ENCODE results near the gene PRKCE. TPM values are rescaled to one million over a fixed set of nuclear protein-coding genes. Genes with fewer than 3 reads are reported as not detected.

Gene PRKCE
- total RNA-seq, 1 donor, result 12.5 TPM

DNA sequence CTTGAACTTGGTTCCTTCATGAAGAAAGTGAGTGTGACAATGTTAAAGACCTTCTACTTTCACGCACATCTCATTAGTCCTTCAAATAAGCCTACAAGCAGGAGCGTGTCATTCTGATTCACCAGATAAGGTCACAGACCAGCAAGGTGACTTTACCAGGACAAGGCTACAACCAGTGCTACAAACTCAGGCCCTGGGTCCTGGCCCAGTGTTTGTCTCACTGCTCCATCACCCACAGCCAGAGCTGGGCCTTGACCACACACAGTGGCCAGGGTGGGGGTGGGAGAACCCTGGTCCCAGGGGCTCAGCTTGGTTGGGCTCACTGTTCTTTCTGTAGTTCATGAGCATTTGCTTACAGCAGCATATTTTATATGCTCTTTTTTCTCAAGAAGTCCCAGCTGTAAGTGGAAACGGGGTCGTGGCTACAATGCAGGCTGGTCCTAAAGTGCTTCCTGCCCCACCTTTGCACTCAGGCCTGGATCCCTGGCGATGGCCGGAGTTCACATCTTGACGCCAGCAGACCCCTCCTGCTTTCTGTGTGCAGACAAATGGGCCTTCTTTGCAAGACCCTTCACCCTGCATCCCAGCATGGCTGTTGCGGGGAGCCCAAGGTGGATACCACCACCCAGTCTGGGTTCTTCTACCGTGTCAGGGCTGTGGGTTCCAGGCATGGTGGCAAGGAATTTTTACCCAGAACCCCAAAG lies 492.1 kb downstream of the PRKCE start:
- no peak for TF ChIP-seq CTCF (IDR thresholded peaks at IDR 0.05; ENCODE audit: insufficient read depth, low read length)
- DNase-seq (ENCODE audit: low read depth), result no peak
- H3K4me3 ChIP-seq (ENCODE audit: low read depth, low read length), result no peak overlapping the region

DNA sequence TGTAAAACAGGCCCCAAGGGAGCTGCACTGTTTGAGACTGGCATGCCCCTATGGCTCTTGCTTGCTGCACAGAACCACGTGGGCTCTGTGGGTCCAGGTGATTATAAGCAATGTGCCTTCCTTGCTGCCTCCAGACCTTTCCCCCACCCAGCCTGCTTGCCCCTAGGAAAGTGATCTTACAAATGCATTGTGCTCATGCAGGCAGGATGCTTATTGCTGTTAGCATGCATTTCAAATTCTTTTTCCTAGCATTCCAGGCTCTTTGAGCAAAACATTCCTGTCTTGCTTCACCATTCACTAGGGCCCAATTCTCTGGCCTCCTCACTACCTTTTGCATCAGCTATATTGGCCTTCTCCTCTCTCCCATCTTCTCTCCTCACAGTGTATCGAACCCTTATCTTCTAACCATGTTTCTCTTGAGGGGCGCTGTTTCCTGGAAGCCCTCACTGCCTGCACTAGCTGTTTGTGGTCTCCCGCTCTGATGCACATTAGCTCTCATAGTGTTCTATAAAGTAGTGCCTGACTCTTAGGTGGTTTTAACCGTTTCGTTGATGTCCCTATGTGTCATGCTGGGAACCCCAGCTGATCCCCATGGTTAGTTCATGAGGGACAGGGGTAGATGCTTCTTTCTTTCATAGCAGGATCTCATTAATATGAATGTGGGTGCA lies 492.8 kb downstream of the PRKCE start:
- H3K4me3 ChIP-seq (ENCODE audit: low read depth, low read length), result no peak overlapping the region
- no peak for DNase-seq (ENCODE audit: low read depth)
- no peak for TF ChIP-seq CTCF (IDR thresholded peaks at IDR 0.05; ENCODE audit: insufficient read depth, low read length)

GRCh38 chr2:46145017-46145416 lies 493.5 kb downstream of the PRKCE start:
- H3K4me3 ChIP-seq (ENCODE audit: low read depth, low read length), result no peak overlapping the region
- TF ChIP-seq CTCF (IDR thresholded peaks at IDR 0.05; ENCODE audit: insufficient read depth, low read length), result no peak
- no peak for DNase-seq (ENCODE audit: low read depth)

GRCh38 chr2:46145840-46146239 lies 494.4 kb downstream of the PRKCE start:
- DNase-seq (ENCODE audit: low read depth), result no peak
- no peak for TF ChIP-seq CTCF (IDR thresholded peaks at IDR 0.05; ENCODE audit: insufficient read depth, low read length)

GRCh38 chr2:46146866-46147502 lies 495.5 kb downstream of the PRKCE start:
- DNase-seq (ENCODE audit: low read depth), result no peak
- TF ChIP-seq CTCF (IDR thresholded peaks at IDR 0.05; ENCODE audit: insufficient read depth, low read length), result no peak

More at GRCh38 chr2:46145840-46146239, 494.4 kb downstream of the PRKCE start:
- no peak overlapping the region for H3K4me3 ChIP-seq (ENCODE audit: low read depth, low read length)

DNA sequence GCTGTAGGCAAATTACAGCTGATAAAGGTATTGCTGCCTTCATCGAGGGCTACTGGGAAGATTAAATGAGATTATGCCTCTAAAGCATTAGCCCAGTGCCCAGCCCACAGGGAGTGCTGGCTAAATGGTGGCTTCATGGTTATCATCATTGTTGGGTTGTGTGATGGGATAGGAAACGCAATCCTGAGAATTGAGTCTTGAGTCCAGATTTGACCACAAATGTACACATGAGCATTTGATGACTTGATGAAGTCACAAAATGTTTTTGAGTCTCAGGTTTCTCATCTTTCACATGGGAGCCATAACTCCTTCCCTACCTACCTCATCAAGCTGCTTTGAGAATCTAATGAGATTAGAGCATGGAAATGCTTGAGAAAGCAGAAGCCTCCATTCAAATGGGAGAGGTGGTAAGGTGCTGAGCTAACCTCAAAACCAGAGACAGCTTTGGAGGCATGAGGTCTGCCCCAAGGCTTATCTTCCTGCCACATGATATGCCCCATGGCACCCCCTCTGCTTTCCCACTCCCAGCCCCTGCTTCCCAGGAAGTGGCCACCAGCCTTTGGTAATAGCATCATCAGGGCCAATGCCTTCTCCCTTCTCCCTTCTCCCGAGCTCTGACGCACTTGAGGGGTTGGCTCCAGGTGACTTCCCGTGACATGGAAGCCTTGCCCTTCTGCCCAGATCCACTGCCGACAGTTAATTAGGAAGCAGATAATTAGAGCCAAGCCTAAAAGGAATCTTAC lies 496.3 kb downstream of the PRKCE start:
- DNase-seq (ENCODE audit: low read depth), result no peak
- no peak overlapping the region for H3K4me3 ChIP-seq (ENCODE audit: low read depth, low read length)
- TF ChIP-seq CTCF (IDR thresholded peaks at IDR 0.05; ENCODE audit: insufficient read depth, low read length), result no peak

More at GRCh38 chr2:46146866-46147502, 495.5 kb downstream of the PRKCE start:
- no peak overlapping the region for H3K4me3 ChIP-seq (ENCODE audit: low read depth, low read length)

All from fibroblast of the aortic adventitia (primary cell).